ENCODE results near the gene C1orf226.
"Not testable (repeated sequence)": the region's sequence is repeated elsewhere in the genome, so short reads cannot be mapped to it uniquely, and the experiment has no call there.

C1orf226 gene, protein sequence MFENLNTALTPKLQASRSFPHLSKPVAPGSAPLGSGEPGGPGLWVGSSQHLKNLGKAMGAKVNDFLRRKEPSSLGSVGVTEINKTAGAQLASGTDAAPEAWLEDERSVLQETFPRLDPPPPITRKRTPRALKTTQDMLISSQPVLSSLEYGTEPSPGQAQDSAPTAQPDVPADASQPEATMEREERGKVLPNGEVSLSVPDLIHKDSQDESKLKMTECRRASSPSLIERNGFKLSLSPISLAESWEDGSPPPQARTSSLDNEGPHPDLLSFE

DNA sequence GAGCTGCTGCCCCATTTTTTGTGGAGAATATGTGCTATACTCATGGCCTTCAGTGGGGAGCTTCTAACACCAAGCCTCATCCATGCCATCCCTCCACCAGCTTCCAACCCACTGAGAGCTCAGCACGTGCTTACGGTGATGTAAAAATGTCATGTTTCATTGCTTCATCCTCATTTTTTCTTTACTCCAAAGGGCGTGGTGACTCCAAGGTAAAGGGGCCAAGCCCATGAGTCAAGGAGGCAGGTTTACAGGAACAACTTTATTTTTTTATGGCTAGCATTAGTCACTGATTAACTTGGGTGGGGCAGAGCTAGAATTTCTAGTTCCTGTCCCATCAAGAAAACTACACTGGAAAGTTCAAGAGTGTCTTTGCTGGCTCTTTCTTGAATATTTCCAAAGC is at the start of gene C1orf226:
C1orf226 (plus strand) TSS at position 346 of the 400 bp plus-strand sequence. CDS start 174 bp downstream, outside the sequence.
- no peak for DNase-seq (ENCODE audit: low spot score)

- DNase-seq (ENCODE audit: low spot score) = no peak
Measured at GRCh38 chr1:162333991-162334390, 47.5 kb upstream of the C1orf226 start.

DNA sequence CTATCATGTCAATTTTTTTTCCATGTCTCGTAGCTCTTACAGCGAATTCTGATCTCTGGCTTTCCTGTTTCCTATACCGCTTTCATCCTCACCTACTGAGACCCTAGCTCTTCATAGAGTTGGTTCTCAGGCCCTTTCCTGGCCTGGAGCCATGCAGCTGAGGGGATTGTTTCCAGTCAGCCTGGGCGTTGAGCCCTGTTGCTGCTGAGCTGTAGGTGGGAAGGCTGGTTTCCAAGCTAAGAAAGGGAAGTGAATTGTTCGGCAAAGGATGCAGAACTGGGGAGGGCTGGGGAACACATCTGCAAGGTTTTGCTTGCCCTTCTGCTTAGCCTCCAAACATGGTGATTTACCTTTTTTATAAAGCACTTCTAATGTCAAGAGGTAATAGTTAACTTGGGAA is 46.4 kb upstream of the C1orf226 start:
- DNase-seq (ENCODE audit: low spot score) = no peak

DNA sequence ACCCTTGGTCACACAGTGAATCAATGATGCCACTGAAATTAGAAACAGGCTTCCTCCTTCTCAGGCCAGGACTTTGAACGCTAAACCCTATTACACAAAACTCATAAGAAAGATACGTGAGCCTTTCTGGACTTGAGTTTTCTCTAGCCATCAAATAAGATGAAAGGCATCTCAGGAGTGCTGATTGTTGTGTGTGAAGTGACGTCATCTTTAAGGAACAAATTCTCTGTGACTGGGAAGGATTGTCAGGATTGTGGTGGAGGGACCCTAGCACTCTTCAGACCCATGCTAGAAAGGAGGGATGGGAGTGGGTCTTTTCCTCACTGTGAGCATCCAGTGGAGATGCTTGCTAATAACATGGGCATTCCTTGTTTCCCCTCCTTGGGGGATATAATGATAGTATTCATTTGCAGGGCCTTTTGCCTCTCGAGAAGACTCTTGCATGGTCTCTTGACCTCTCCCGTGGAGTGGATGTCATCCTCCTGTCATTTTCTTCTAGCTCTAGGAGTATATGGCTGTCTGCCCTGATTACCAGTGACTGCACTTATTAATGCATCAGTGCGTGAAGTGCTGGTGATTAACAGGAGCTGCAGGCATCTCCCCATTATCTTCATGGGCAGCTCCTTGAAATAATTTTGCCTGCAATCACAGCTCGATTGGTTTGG is 44.8 kb upstream of the C1orf226 start:
- DNase-seq (ENCODE audit: low spot score) = no peak

- DNase-seq (ENCODE audit: low spot score) = no peak
Measured at GRCh38 chr1:162342452-162342983, 39.0 kb upstream of the C1orf226 start.

DNA sequence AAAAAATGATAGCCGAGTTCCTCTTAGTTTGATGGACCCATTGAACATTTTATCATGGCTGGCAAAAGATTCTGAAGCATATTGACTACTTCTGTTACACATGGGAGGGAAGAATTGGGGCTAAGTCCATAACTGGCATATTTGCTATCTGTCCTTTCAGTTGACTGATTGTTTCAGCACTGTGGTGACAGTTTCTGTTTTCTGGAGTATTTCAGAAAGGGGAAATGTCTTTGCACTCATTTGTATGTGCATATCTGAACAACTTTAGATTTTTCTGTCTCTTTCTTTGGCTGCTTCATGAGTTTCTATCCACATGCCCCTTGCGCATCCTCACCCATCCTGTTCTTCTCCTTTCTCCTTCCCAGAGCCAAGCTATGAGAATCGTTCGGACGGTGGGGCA is 38.1 kb upstream of the C1orf226 start:
- no peak for DNase-seq (ENCODE audit: low spot score)

GRCh38 chr1:162347281-162347680 is 34.2 kb upstream of the C1orf226 start:
- DNase-seq (ENCODE audit: low spot score) = no peak

DNA sequence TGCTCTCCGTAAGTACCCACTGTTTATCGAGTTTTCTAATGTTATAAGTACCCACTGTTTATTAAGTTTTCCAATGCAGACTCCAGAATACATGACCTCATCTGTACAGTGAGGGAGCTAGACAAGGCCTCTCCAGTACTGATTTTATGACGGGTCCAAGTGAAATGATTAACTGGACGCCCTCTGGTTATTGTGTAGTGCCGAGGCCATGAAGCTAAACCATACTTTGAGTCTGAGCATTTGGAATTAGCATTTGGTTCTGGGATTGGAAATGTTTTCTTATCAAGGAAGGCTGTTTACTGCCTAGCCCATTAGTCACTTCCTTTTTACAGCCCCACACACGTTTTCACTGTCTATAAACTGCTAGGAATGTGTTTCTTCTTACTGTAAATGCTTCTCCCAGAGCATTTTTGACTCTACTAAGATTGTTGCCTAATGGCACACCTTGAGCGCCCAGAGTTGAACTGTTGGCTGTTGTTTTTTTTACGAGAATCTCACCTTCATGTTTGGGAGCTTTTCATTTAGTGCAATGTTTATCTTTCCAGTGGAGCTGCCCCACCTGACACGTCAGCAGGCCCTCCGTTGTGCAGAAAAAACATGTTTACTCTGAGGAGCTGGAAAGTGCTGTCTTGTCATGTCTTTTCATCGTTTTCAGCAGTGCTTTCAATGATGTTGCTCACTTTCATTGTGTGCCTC is 31.7 kb upstream of the C1orf226 start:
- peak; percentile 56 for DNase-seq (ENCODE audit: low spot score)

- DNase-seq (ENCODE audit: low spot score) = no peak
Measured at GRCh38 chr1:162351246-162351842, 30.2 kb upstream of the C1orf226 start.

DNA sequence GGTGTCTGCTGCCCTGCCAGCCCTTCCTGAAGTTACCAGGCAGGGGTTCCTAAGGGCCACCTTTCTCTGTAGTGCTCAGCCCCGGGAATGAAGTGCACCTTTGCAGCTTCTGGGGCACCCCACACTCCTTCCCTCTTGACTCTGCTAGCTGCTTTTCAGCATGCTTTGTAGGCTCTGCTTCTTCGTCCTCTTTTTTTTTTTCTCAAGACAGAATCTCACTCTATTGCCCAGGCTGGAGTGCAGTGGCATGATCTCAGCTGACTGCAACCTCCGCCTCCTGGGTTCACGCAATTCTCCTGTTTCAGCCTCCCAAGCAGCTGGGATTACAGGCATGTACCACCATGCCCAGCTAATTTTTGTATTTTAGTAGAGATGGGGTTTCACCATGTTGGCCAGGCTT is 29.7 kb upstream of the C1orf226 start:
- DNase-seq (ENCODE audit: low spot score) = not testable (repeated sequence)

GRCh38 chr1:162353078-162353477 is 28.4 kb upstream of the C1orf226 start:
- DNase-seq (ENCODE audit: low spot score) = no peak

DNA sequence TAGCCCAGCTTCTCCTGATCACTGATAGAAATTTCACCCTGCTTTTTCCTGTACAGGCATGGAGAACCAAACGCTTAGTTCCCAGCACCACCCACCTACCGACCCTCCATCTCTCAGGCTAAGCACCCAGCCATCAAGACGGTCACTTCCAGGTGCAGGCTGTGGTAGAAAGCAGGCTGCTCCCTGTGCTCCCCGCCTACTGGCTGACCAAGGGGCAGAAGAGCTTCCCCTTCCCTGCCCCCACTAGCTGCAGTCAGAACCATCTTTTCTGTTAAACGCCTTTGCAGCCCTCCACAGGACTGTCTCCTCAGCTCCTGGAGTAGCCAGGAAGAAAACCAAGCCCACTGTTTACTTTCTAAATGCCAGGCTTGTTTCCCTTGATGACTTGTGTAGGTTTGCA is 27.8 kb upstream of the C1orf226 start:
- no peak for DNase-seq (ENCODE audit: low spot score)

- DNase-seq (ENCODE audit: low spot score) = peak; percentile 52
Measured at GRCh38 chr1:162357681-162358266, 23.8 kb upstream of the C1orf226 start.

DNA sequence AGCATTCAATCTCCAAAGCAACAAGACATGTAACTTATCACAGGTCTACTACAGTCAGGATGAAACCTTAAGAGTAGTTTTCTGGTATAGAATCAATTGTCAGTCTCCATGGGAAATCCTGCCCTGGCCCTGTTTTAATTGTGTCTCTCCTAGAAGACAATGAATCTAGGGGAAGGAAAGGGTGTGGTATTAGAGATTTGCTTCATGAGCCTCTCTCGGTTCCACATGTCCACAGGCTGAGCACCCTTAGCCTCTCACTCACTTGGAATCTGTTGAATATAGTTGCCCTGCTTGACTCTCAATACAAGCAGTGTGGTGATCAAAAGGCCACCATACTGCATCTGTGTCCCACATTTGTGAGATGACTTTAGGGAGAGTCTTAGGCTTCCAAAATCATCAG is 22.6 kb upstream of the C1orf226 start:
- no peak for DNase-seq (ENCODE audit: low spot score)

DNA sequence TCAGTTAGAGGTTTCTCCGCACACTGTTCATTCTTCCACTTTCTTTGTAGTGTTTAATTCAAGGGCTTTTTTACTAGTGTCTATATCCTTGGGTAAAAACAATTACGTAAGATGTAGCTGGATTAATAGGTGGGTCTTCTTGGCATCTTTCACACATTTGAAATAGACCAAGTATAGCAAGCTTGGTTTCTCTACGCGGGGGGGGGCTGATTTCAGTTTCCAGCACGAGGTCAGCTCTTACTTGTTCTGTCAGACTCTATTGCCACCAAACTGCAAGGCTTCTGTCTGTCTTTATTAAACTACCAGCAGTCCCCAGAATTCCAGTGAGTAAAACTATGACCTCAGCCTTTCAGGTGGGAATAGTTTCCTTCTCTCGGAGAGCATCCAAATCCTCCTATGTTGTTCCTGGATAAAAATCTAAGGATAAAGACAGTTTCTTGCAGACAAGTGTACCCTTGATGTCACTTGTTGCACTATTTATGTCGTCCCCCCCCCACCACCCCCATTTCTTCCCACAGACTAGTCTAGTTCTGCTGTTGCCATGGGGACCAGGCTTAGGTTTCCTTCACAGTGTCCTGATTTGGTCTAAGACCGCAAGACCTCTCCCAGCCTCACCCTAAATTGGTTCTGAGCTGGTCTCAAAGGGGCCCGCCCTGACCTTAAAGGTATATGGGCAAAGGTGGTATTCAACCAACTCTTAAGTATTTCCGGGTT is 21.8 kb upstream of the C1orf226 start:
- no peak for DNase-seq (ENCODE audit: low spot score)

- DNase-seq (ENCODE audit: low spot score) = no peak
Measured at GRCh38 chr1:162360237-162360873, 21.2 kb upstream of the C1orf226 start.

- DNase-seq (ENCODE audit: low spot score) = no peak
Measured at GRCh38 chr1:162360874-162361260, 20.7 kb upstream of the C1orf226 start.

DNA sequence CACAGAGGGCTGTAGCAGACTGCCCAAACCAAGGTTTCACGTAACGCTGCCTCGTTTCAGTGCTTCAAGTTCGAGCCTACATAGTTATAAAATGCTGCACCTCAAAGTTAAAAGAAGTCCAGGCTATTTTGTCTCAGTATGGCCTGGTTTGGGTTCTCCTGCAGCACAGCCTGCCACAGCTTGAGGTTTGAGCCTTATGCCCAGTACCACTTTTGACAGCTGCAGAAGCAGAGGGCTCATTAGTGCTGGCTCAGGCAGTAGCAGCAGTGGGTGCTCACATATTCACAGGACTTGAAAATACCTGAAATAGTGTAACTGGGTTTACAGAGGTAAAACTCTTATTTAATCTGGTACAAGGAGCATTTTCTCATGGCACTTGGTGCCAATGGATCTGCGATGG is 20.2 kb upstream of the C1orf226 start:
- DNase-seq (ENCODE audit: low spot score) = no peak

- no peak for DNase-seq (ENCODE audit: low spot score)
Measured at GRCh38 chr1:162363823-162364222, 17.7 kb upstream of the C1orf226 start.

- DNase-seq (ENCODE audit: low spot score) = no peak
Measured at GRCh38 chr1:162364498-162364897, 17.0 kb upstream of the C1orf226 start.
